ENCODE measurements around the gene DUS1L. TPM values are rescaled to one million over a fixed set of nuclear protein-coding genes. Genes with fewer than 3 reads are reported as not detected.
A peak's percentile ranks its signal among the peaks of the same experiment; 100 is the strongest.

Gene DUS1L
- total RNA-seq, 1 experiment from 2014 or later, result 129 TPM

GRCh38 chr17:82050152-82050760 lies 15.3 kb downstream of the DUS1L start:
- H3K36me3 Mint-ChIP-seq (ENCODE audit: insufficient read depth, unreplicated experiment), result peaks cover 7% of the 10 kb centered on the region
- peak overlapping the region; percentile 71 for H3K4me3 Mint-ChIP-seq (ENCODE audit: unreplicated experiment)
- no peak for TF ChIP-seq CTCF (IDR thresholded peaks at IDR 0.05; ENCODE audit: insufficient read depth in 1 of 2, low read depth in 1 of 2, low read length in 1 of 2, severe bottlenecking in 1 of 2, unreplicated experiment in 1 of 2)
- DNase-seq, result no peak
- Histone ChIP-seq H3K27me3 (replicated peaks; ENCODE audit: control insufficient read depth, insufficient read depth, low read length) (no peaks in the 10 kb centered on the region), H3K36me3 (ENCODE audit: control insufficient read depth, insufficient read depth, low read length) (peaks cover 1% of the 10 kb centered on the region; the same call in 1 of the 2 replicates), H3K9me3 (no peaks in the 10 kb centered on the region), H3K4me3 (ENCODE audit: low read depth, low read length) (peak overlapping the region; percentile 94), H3K4me1 (peaks cover 8% of the 10 kb centered on the region)
- intact Hi-C loops (cut with micrococcal nuclease; ENCODE audit: unreplicated experiment), result no loop called here
- H3K4me1 Mint-ChIP-seq (ENCODE audit: low read depth, unreplicated experiment), result no peaks in the 10 kb centered on the region
- peak overlapping the region; percentile 46 for H3K27ac Mint-ChIP-seq (ENCODE audit: unreplicated experiment)
- ChIA-PET CTCF (interaction anchor here (1.1 kb wide), 1 partner anchor 20 kb away, joined by 4 read pairs; no protein-coding TSS in a partner anchor), POLR2A (interaction anchor here (1.7 kb wide), 1 partner anchor 13 kb away, joined by 16 read pairs; the partner anchor contains the start of gene DCXR)
- TSS peak; percentile 30 for BruUV-seq (replicated peaks)
- no peaks in the 10 kb centered on the region for H3K27me3 Mint-ChIP-seq (ENCODE audit: insufficient read depth, unreplicated experiment)
- no peaks in the 10 kb centered on the region for H3K9me3 Mint-ChIP-seq (ENCODE audit: unreplicated experiment)

DNA sequence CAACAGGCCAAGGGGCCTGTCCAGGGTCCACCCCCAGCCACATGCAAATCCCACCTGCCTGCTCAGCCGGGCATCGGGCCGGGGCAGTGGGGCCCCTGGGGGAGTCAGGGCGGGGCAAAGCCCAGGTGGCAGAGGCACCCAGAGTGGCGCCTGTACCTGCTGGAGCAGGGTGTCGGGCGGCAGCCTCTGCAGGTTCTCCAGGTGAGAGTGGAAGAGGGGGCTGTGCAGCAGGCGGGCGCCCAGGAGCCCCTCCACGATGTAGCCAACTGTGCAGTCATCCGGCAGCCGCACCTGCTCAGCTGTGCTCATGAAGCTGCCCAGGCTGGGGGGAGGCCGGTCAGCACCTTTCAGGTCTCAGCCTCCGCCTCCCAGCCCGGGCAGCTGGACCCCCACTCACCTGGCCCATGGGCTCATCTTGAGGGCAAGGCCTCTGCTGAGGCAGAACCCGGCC lies 16.1 kb downstream of the DUS1L start:
- Histone ChIP-seq H3K27me3 (replicated peaks; ENCODE audit: control insufficient read depth, insufficient read depth, low read length) (no peaks in the 10 kb centered on the region), H3K4me3 (ENCODE audit: low read depth, low read length) (no peak overlapping the region), H3K36me3 (ENCODE audit: control insufficient read depth, insufficient read depth, low read length) (peaks cover 1% of the 10 kb centered on the region; the same call in 1 of the 2 replicates), H3K4me1 (peaks cover 8% of the 10 kb centered on the region), H3K9me3 (no peaks in the 10 kb centered on the region)
- Mint-ChIP-seq H3K27ac (ENCODE audit: unreplicated experiment) (no peak overlapping the region), H3K4me1 (ENCODE audit: low read depth, unreplicated experiment) (no peaks in the 10 kb centered on the region), H3K4me3 (ENCODE audit: unreplicated experiment) (peak overlapping the region; percentile 37), H3K27me3 (ENCODE audit: insufficient read depth, unreplicated experiment) (no peaks in the 10 kb centered on the region), H3K9me3 (ENCODE audit: unreplicated experiment) (no peaks in the 10 kb centered on the region), H3K36me3 (ENCODE audit: insufficient read depth, unreplicated experiment) (peaks cover under 1% of the 10 kb centered on the region)
- no TSS peak for BruUV-seq (replicated peaks)
- intact Hi-C loops (cut with micrococcal nuclease; ENCODE audit: unreplicated experiment), result no loop called here
- TF ChIP-seq CTCF (IDR thresholded peaks at IDR 0.05; ENCODE audit: insufficient read depth in 1 of 2, low read depth in 1 of 2, low read length in 1 of 2, severe bottlenecking in 1 of 2, unreplicated experiment in 1 of 2), result no peak
- ChIA-PET CTCF (no interaction called here), POLR2A (no interaction called here)
- DNase-seq, result no peak

- H3K27me3 Mint-ChIP-seq (ENCODE audit: insufficient read depth, unreplicated experiment), result no peaks in the 10 kb centered on the region
- CTCF ChIA-PET, result no interaction called here
- BruUV-seq (replicated peaks), result no TSS peak
- intact Hi-C loops (cut with micrococcal nuclease; ENCODE audit: unreplicated experiment), result no loop called here
- no peaks in the 10 kb centered on the region for H3K27me3 ChIP-seq (replicated peaks; ENCODE audit: control insufficient read depth, insufficient read depth, low read length)
- H3K36me3 ChIP-seq (ENCODE audit: control insufficient read depth, insufficient read depth, low read length), result peaks cover 1% of the 10 kb centered on the region; the same call in 1 of the 2 replicates
- H3K4me3 Mint-ChIP-seq (ENCODE audit: unreplicated experiment), result peak overlapping the region; percentile 37
- H3K27ac Mint-ChIP-seq (ENCODE audit: unreplicated experiment), result no peak overlapping the region
- H3K4me1 ChIP-seq, result peaks cover 8% of the 10 kb centered on the region
- POLR2A ChIA-PET, result no interaction called here
- no peaks in the 10 kb centered on the region for H3K36me3 Mint-ChIP-seq (ENCODE audit: insufficient read depth, unreplicated experiment)
- no peaks in the 10 kb centered on the region for H3K9me3 Mint-ChIP-seq (ENCODE audit: unreplicated experiment)
- TF ChIP-seq CTCF (IDR thresholded peaks at IDR 0.05; ENCODE audit: insufficient read depth in 1 of 2, low read depth in 1 of 2, low read length in 1 of 2, severe bottlenecking in 1 of 2, unreplicated experiment in 1 of 2), result no peak
- H3K4me3 ChIP-seq (ENCODE audit: low read depth, low read length), result no peak overlapping the region
- no peaks in the 10 kb centered on the region for H3K4me1 Mint-ChIP-seq (ENCODE audit: low read depth, unreplicated experiment)
- H3K9me3 ChIP-seq, result no peaks in the 10 kb centered on the region
- no peak for DNase-seq
These were observed 16.5 kb downstream of the DUS1L start for GRCh38 chr17:82049106-82049505.
